ENCODE data around the gene ZSWIM1. TPM values are rescaled to one million over a fixed set of nuclear protein-coding genes. Genes with fewer than 3 reads are reported as not detected.

ZSWIM1 gene
- total and polyA plus RNA-seq, 2 of the 13 experiments (the other 11 are each of a cell fraction or from before 2014, with no cell fraction given) = 9.5 to 11.7 TPM

DNA sequence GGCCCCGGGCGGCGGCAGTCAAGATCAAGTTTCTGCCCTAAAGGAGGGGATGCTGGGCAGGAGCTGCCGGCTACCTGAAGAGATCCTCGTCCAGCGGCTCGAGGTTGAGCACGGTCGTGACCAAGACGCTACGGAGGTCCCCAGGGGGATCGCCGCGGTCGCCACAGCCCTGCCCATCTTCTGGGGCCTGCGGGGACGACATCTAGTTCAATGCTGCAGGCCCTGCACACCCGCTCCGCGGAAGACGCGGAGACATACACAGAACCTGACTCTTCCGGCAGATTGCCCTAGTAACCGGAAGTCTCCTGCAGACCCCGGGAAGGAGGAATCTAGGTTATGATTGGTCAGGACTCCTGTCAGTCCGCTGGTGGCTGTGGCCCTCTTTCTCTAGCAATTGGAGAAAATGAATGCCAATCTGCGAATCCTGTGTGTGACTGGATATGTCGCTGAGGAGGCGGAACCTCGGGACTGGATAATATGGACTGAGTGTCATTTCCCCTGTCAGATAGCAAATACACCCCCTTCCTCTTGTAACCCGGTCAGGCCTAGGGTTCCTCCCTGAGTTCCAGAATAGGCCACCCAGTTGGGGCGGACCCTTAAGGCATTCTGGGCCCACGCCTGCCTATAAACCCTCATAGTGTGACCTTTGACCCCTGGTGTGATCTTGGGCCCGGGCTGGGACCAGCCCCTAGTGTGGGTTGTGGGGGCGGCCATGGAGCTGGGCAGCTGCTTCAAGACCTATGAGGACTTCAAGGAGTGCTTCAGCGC, 23.7 kb upstream of the ZSWIM1 start, which contains the start of the genes ACOT8 and ZSWIM3 (continued):
- TF ChIP-seq, protein P1, sequence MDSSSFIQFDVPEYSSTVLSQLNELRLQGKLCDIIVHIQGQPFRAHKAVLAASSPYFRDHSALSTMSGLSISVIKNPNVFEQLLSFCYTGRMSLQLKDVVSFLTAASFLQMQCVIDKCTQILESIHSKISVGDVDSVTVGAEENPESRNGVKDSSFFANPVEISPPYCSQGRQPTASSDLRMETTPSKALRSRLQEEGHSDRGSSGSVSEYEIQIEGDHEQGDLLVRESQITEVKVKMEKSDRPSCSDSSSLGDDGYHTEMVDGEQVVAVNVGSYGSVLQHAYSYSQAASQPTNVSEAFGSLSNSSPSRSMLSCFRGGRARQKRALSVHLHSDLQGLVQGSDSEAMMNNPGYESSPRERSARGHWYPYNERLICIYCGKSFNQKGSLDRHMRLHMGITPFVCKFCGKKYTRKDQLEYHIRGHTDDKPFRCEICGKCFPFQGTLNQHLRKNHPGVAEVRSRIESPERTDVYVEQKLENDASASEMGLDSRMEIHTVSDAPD (CRISPR knock-in tag; IDR thresholded peaks at IDR 0.05) = peak; percentile 72; the same call in 1 of the 2 replicates
- TF ChIP-seq CEBPZ (IDR thresholded peaks at IDR 0.05; ENCODE audit: low read length) (peak; percentile 100), ZNF720 (CRISPR knock-in tag; IDR thresholded peaks at IDR 0.05) (no peak)

GRCh38 chr20:45857882-45858216, 23.2 kb upstream of the ZSWIM1 start:
- Histone ChIP-seq H2AFZ (ENCODE audit: low read length) (no peak overlapping the region), H3K9ac (ENCODE audit: insufficient read depth, low read depth, low read length) (peak overlapping the region; percentile 80), H3K4me1 (ENCODE audit: insufficient read depth, low read length) (peaks cover 59% of the 10 kb centered on the region), H3K27me3 (ENCODE audit: control insufficient read depth in 1 of 2, insufficient read depth in 2 of 2, low read length in 2 of 2) (no peaks in the 10 kb centered on the region; a peak in 1 of 5 replicates), H3K27ac (ENCODE audit: extremely low read length, insufficient read depth, low read length) (peak overlapping the region; percentile 43), H3K36me3 (replicated peaks in 1 of 2; ENCODE audit: control insufficient read depth in 1 of 2, insufficient read depth in 2 of 2, low read length in 2 of 2) (no peaks in the 10 kb centered on the region), H4K20me1 (ENCODE audit: insufficient read depth, low read length) (no peaks in the 10 kb centered on the region), H3K9me3 (ENCODE audit: low read length) (no peaks in the 10 kb centered on the region), H3K4me2 (ENCODE audit: low read depth, low read length) (peak overlapping the region; percentile 87), H3K4me3 (replicated peaks in 1 of 3; ENCODE audit: insufficient read depth in 1 of 3, low read depth in 2 of 3, low read length in 3 of 3) (peak overlapping the region; percentile 78 to 91 (median 83)), H3K79me2 (ENCODE audit: insufficient read depth, low read length) (peaks cover 4% of the 10 kb centered on the region)
- BruUV-seq (replicated peaks) = no TSS peak
- no peak for DNase-seq (ENCODE audit: low spot score)
- no peak for FAIRE-seq
- no peak for ATAC-seq
- CTCF ChIA-PET (ENCODE audit: low intra/inter-chr PET ratio, low total read pairs) = no interaction called here
- 47% methylated on average over 13 of the region's 13 CpGs for WGBS (ENCODE audit: low lambda C conversion rate)
- intact Hi-C loops (cut with micrococcal nuclease; ENCODE audit: unreplicated experiment) = loop anchor here (2.0 kb wide), 2 partner anchors 33 to 77 kb away; partner anchors contain the start of genes CTSA, NEURL2 and PCIF1
- in situ Hi-C loops (cut with HindIII; ENCODE audit: extremely low pct_ligation_motif_present, low pct_unique_long_range_greater_than_20kb) = no loop called here
- POLR2A ChIA-PET = interaction anchor here (0.5 to 7.6 kb wide), 12 partner anchors 11 to 85 kb away, joined by 3 to 85 read pairs (median 5); partner anchors contain the start of genes CTSA, NEURL2, PCIF1 and SNX21
- TF ChIP-seq HCFC1 (IDR thresholded peaks at IDR 0.05; ENCODE audit: low read depth, low read length) (no peak), CREB1 (IDR thresholded peaks at IDR 0.05) (no peak), CREB1 (CRISPR knock-in tag; IDR thresholded peaks at IDR 0.05) (no peak), ZKSCAN8 (CRISPR knock-in tag; IDR thresholded peaks at IDR 0.05; ENCODE audit: borderline replicate concordance) (peak; percentile 84; the same call in 1 of the 2 replicates), SOX13 (IDR thresholded peaks at IDR 0.05) (0 out of 2 replicates have a peak, but pooled peaks have one; percentile 4), SOX13 (CRISPR knock-in tag; conservative IDR thresholded peaks at IDR 0.05 in 1 of 2, IDR thresholded peaks at IDR 0.05 in 1 of 2) (no peak), POGK (CRISPR knock-in tag; conservative IDR thresholded peaks at IDR 0.05) (0 out of 2 replicates have a peak, but pooled peaks have one; percentile 7), ZNF160 (CRISPR knock-in tag; IDR thresholded peaks at IDR 0.05) (no peak), ZNF296 (CRISPR knock-in tag; conservative IDR thresholded peaks at IDR 0.05) (0 out of 2 replicates have a peak, but pooled peaks have one; percentile 21), ZNF776 (CRISPR knock-in tag; IDR thresholded peaks at IDR 0.05) (no peak), ZNF484 (CRISPR knock-in tag; IDR thresholded peaks at IDR 0.05; ENCODE audit: borderline replicate concordance, low read depth) (no peak), ADNP (CRISPR knock-in tag; IDR thresholded peaks at IDR 0.05) (0 out of 2 replicates have a peak, but pooled peaks have one; percentile 51), ZFP36 (IDR thresholded peaks at IDR 0.05; ENCODE audit: borderline replicate concordance, low read depth, low read length, partially characterized antibody) (peak; percentile 87)
